Spleen (tissue), 11 donors: Measurements from ENCODE around the gene BID. TPM values are rescaled to one million over a fixed set of nuclear protein-coding genes. Genes with fewer than 3 reads are reported as not detected.

Experiments
- DNase-seq: peaks from one replicate; pipeline ENCODE4 v3.0.0-alpha.2; 2020
- H3K27ac ChIP-seq, 8 donors: fragments of 200-600 bp; sonication (generic) in 7 of 8; 1 replicate in 4 of 8; 2 replicates in 4 of 8; pipeline versions ENCODE4 v1.5.0 to v1.8.0; 2016 to 2021; ENCODE audit warnings: inconsistent platforms in 4 of 8, mild to moderate bottlenecking in 4 of 8, moderate library complexity in 1 of 8
- H3K27me3 ChIP-seq, 7 donors: fragments of 200-600 bp; sonication (generic) in 6 of 7; replicated peaks in 1 of 7; 1 replicate in 4 of 7; 2 replicates in 3 of 7; pipeline versions ENCODE4 v1.5.0 to v1.8.0; 2016 to 2021; ENCODE audit warnings: inconsistent platforms in 3 of 7, mild to moderate bottlenecking in 1 of 7
- H3K36me3 ChIP-seq, 6 donors: fragments of 200-600 bp; sonication (generic) in 5 of 6; 1 replicate in 4 of 6; 2 replicates in 2 of 6; pipeline versions ENCODE4 v1.5.0 to v1.8.0; 2016 to 2021; ENCODE audit warnings: inconsistent platforms in 2 of 6
- H3K4me1 ChIP-seq, 6 donors: fragments of 200-600 bp; sonication (generic) in 5 of 6; 1 replicate in 3 of 6; 2 replicates in 3 of 6; pipeline versions ENCODE4 v1.5.0 to v1.8.0; 2016 to 2021; ENCODE audit warnings: inconsistent platforms in 3 of 6
- H3K4me3 ChIP-seq, 8 donors: fragments of 200-600 bp; sonication (generic) in 7 of 8; 1 replicate in 4 of 8; 2 replicates in 4 of 8; pipeline versions ENCODE4 v1.5.0 to v1.8.0; 2016 to 2021; ENCODE audit warnings: inconsistent platforms in 4 of 8, mild to moderate bottlenecking in 4 of 8, moderate library complexity in 2 of 8
- H3K9me3 ChIP-seq, 8 donors: fragments of 200-600 bp; sonication (generic) in 7 of 8; 1 replicate in 4 of 8; 2 replicates in 4 of 8; pipeline versions ENCODE4 v1.5.0 to v1.8.0; 2016 to 2021; ENCODE audit warnings: inconsistent platforms in 4 of 8
- CTCF ChIP-seq, 11 experiments: fragments of 200-600 bp in 7 of 11; fragments of 450-650 bp in 4 of 11; sonication (generic) in 4 of 11; IDR thresholded peaks in 8 of 11; conservative IDR thresholded peaks in 3 of 11; 1 replicate in 7 of 11; 2 replicates in 4 of 11; pipeline versions ENCODE4 v1.4.0 to v1.8.0; 2016 to 2021; ENCODE audit warnings: antibody characterized with exemption in 11 of 11, inconsistent platforms in 4 of 11, mild to moderate bottlenecking in 1 of 11
- POLR2A ChIP-seq, 3 donors: fragments of 450-650 bp; IDR thresholded peaks; one replicate each; pipeline ENCODE4 v1.5.1; 2017; ENCODE audit warnings: antibody characterized with exemption in 3 of 3, mild to moderate bottlenecking in 1 of 3
- POLR2AphosphoS5 ChIP-seq, 3 donors: sonication (generic); formaldehyde crosslinking; IDR thresholded peaks; one replicate each; pipeline ENCODE4 v1.5.1; 2017; ENCODE audit warnings: antibody characterized with exemption in 3 of 3
- WGBS, 5 donors: extraction: QIAGEN DNeasy Blood & Tissue Kit in 3 of 5; methylation state at CpG; one replicate each; pipeline versions ENCODE4 v1.1.5 to v1.1.7; 2013 to 2018; 5-methylcytosine and 5-hydroxymethylcytosine counted together
- intact Hi-C: fragments of 100-400 bp; cut with DNase I; formaldehyde crosslinking; loops from one replicate; pipeline ENCODE4 v1.15.0; 2023; ENCODE audit warnings: low total_unique reads
- polyA plus RNA-seq, 3 donors: library from polyadenylated mRNA; stranded (reverse); fragments of 200-250 nt; gene quantifications; one replicate each; pipeline ENCODE4 v1.2.1, GENCODE V29; 2013
- total RNA-seq, 7 donors: library from RNA; depleted of rRNA in 3 of 7; stranded (reverse); fragments of >200 nt in 3 of 7; fragmentation: NEBNext Ultra II Directional in 4 of 7; extraction: Animal tissue kit (Norgen Biotek cat#: 25700) in 4 of 7; gene quantifications; one replicate each; pipeline versions ENCODE4 v1.1.0 to v1.2.1, GENCODE V29; 2016 to 2021
- donor health status: healthy with polysubstance abuse.
- donor health status: DM: no; HTN: no; CAD: no; lungs with moderate emphysema.
- donor health status: DM: no; HTN: no; CAD: no.
- donor health status: Bipolar disorder and iron deficiency.
- donor health status: healthy.
- donor health status: DM: no; HTN: no; CAD: no.
- donor health status: DM: yes; HTN: yes; CAD: no.

The BID gene
- total and polyA plus RNA-seq, 10 donors, result 37.7 to 73.4 (median 49.3) TPM

GRCh38 chr22:17761138-17761488 is 13.2 kb downstream of the BID start:
- Histone ChIP-seq H3K4me1 (peaks cover 0 to 79% (median 14%) of the 10 kb centered on the region in 6 donors), H3K27ac (peak overlapping the region in 4 of 8 donors; percentile 62 to 78 (median 70)), H3K4me3 (no peak overlapping the region), H3K36me3 (peaks cover 0 to 4% (median 0%) of the 10 kb centered on the region in 6 donors), H3K27me3 (no peaks in the 10 kb centered on the region), H3K9me3 (no peaks in the 10 kb centered on the region)
- WGBS, 5 donors, result 90 to 97% (median 94%) methylated on average over 2 to 4 of the region's 4 CpGs
- no peak for DNase-seq
- TF ChIP-seq CTCF (IDR thresholded peaks at IDR 0.05 in 8 of 11, conservative IDR thresholded peaks at IDR 0.05 in 3 of 11) (no peak), POLR2A (IDR thresholded peaks at IDR 0.05) (no peak), POLR2AphosphoS5 (IDR thresholded peaks at IDR 0.05) (no peak)
- intact Hi-C loops, result no loop called here

GRCh38 chr22:17754233-17754925 is 19.9 kb downstream of the BID start:
- DNase-seq, result peak; percentile 82
- Histone ChIP-seq H3K4me3 (no peak overlapping the region), H3K4me1 (peaks cover 0 to 15% (median under 1%) of the 10 kb centered on the region in 6 donors), H3K27me3 (no peaks in the 10 kb centered on the region), H3K9me3 (no peaks in the 10 kb centered on the region), H3K36me3 (peaks cover 0 to 36% (median 2%) of the 10 kb centered on the region in 6 donors), H3K27ac (no peak overlapping the region)
- intact Hi-C loops, result no loop called here
- TF ChIP-seq CTCF (IDR thresholded peaks at IDR 0.05 in 8 of 11, conservative IDR thresholded peaks at IDR 0.05 in 3 of 11), result peak in 9 of 11 experiments; percentile 11 to 60 (median 38)
- no peak for TF ChIP-seq POLR2A (IDR thresholded peaks at IDR 0.05)
- peak in 1 of 3 donors; percentile 35 for TF ChIP-seq POLR2AphosphoS5 (IDR thresholded peaks at IDR 0.05)
- 85 to 94% (median 89%) methylated on average over 5 to 14 of the region's 14 CpGs for WGBS, 5 donors

- Histone ChIP-seq H3K9me3 (no peaks in the 10 kb centered on the region), H3K4me3 (no peak overlapping the region), H3K27ac (no peak overlapping the region), H3K36me3 (peaks cover 0 to 44% (median 8%) of the 10 kb centered on the region in 6 donors), H3K4me1 (peaks cover 0 to 9% (median 0%) of the 10 kb centered on the region in 6 donors), H3K27me3 (no peaks in the 10 kb centered on the region)
- WGBS, 5 donors, result 80 to 90% (median 86%) methylated on average over 7 to 13 of the region's 13 CpGs
- DNase-seq, result no peak
- TF ChIP-seq CTCF (IDR thresholded peaks at IDR 0.05 in 8 of 11, conservative IDR thresholded peaks at IDR 0.05 in 3 of 11), result no peak
- TF ChIP-seq POLR2AphosphoS5 (IDR thresholded peaks at IDR 0.05), result no peak
- TF ChIP-seq POLR2A (IDR thresholded peaks at IDR 0.05), result no peak
- intact Hi-C loops, result no loop called here
These were observed 20.8 kb downstream of the BID start for GRCh38 chr22:17753401-17753989.

DNA sequence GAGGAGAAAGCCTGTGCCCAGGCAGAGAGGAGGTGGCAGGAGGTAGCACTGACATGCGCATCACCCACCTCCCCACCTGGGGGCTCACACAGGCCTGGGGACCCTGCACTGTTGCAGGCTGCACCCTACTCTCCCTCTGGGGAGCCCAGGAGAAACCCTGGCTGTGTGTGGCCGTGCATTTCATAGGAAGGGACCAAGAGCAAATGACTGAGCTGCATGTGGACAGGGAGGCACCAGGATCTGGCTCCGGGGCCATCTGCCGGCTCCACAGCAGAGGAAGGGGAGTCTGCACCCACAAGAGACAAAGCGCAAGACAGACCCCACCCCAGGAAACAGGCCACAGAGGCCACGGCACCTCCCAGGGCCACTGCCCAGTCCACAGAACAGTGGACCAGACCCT is 22.7 kb downstream of the BID start:
- 70 to 88% (median 80%) methylated on average over 5 to 6 of the region's 6 CpGs for WGBS, 5 donors
- no peaks in the 10 kb centered on the region for H3K27me3 ChIP-seq
- H3K27ac ChIP-seq, result no peak overlapping the region
- peaks cover 0 to 7% (median 0%) of the 10 kb centered on the region in 6 donors for H3K4me1 ChIP-seq
- intact Hi-C loops, result no loop called here
- no peak for DNase-seq
- TF ChIP-seq POLR2AphosphoS5 (IDR thresholded peaks at IDR 0.05), result no peak
- TF ChIP-seq CTCF (IDR thresholded peaks at IDR 0.05 in 8 of 11, conservative IDR thresholded peaks at IDR 0.05 in 3 of 11), result no peak
- no peak for TF ChIP-seq POLR2A (IDR thresholded peaks at IDR 0.05)
- H3K4me3 ChIP-seq, result no peak overlapping the region
- peaks cover 0 to 59% (median 10%) of the 10 kb centered on the region in 6 donors for H3K36me3 ChIP-seq
- no peaks in the 10 kb centered on the region for H3K9me3 ChIP-seq
